Progenitor cell of endocrine pancreas (in vitro differentiated cells): Measurements from ENCODE around the gene PROCA1. TPM values are rescaled to one million over a fixed set of nuclear protein-coding genes. Genes with fewer than 3 reads are reported as not detected.

Source experiments
- DNase-seq: peaks from one replicate; pipeline ENCODE4 v3.0.0; 2021; ENCODE audit warnings: low spot score; ENCODE audit not compliant: unreplicated experiment
- H3K27ac Mint-ChIP-seq: 2 replicates; pipeline ENCODE4 v1.8.0; 2021; ENCODE audit warnings: mild to moderate bottlenecking, moderate library complexity, mixed read lengths
- H3K27me3 Mint-ChIP-seq: 2 replicates; pipeline ENCODE4 v1.8.0; 2021; ENCODE audit warnings: mixed read lengths
- H3K36me3 Mint-ChIP-seq: 2 replicates; pipeline ENCODE4 v1.8.0; 2022; ENCODE audit warnings: mixed read lengths; ENCODE audit not compliant: insufficient read depth
- H3K4me1 Mint-ChIP-seq: 2 replicates; pipeline ENCODE4 v1.8.0; 2021; ENCODE audit warnings: low read depth, mixed read lengths
- H3K4me3 Mint-ChIP-seq: 2 replicates; pipeline ENCODE4 v1.8.0; 2021; ENCODE audit warnings: low read depth, mild to moderate bottlenecking, moderate library complexity, mixed read lengths
- H3K9me3 Mint-ChIP-seq: 2 replicates; pipeline ENCODE4 v1.8.0; 2021; ENCODE audit warnings: low read depth, mixed read lengths
- total RNA-seq: library from RNA; stranded (reverse); gene quantifications from 2 replicates; pipeline ENCODE4 v1.2.1, GENCODE V29; 2021
- TF ChIP-seq, protein P1 (sequence below): fragments of 200-600 bp; sonication (generic); IDR thresholded peaks from one replicate; pipeline ENCODE4 v1.5.0; 2021; ENCODE audit warnings: antibody characterized with exemption, mild to moderate bottlenecking; ENCODE audit not compliant: unreplicated experiment

The PROCA1 gene
- total RNA-seq, 1 donor from 2014 or later = 16.3 TPM

DNA sequence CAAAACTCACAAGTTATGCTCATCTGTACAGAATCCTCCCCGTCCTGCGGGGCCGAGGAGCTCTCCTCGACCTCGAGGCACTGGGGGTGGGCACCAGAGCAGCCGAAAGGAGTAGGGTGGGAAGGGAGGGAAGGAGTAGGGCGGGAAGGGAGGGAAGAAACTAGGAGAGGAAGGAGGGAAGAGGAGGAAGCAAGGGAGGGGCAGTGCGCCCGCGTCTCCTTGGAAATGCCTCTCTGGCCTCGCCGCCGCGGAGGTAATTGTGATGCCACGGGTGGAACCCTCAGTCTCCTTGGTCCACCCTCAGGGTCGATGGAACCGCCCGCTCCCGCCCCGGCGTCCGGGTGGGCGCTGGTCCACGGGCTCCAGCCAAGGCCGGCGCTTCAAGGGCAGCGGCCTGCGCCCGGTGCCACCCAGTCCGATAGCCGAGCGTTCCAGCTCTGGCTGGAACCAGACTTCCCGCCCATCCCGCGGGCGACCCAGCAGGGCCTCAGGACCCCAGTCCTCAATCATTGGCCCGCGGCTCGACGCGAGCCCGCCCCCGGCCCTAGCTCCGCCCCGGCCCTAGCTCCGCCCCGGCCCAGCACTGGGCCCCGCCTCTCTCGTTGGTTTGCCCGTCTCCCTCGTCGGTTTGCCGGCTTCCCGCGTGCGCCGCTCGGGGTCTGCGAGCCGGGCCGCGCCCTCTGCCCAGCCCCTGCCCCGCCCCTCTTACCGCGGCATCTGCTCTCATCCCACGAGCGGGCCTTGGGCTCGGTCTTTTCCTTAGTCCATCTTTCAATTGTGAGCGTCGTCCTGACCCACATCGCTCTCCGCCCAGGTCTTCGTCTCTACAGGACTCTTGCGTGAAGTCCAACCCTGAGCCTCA is 596 bp downstream of the PROCA1 start:
- TF ChIP-seq, protein P1, sequence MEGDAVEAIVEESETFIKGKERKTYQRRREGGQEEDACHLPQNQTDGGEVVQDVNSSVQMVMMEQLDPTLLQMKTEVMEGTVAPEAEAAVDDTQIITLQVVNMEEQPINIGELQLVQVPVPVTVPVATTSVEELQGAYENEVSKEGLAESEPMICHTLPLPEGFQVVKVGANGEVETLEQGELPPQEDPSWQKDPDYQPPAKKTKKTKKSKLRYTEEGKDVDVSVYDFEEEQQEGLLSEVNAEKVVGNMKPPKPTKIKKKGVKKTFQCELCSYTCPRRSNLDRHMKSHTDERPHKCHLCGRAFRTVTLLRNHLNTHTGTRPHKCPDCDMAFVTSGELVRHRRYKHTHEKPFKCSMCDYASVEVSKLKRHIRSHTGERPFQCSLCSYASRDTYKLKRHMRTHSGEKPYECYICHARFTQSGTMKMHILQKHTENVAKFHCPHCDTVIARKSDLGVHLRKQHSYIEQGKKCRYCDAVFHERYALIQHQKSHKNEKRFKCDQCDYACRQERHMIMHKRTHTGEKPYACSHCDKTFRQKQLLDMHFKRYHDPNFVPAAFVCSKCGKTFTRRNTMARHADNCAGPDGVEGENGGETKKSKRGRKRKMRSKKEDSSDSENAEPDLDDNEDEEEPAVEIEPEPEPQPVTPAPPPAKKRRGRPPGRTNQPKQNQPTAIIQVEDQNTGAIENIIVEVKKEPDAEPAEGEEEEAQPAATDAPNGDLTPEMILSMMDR = no peak
- Mint-ChIP-seq H3K36me3 (peaks cover 20% of the 10 kb centered on the region), H3K27me3 (no peaks in the 10 kb centered on the region), H3K27ac (peak overlapping the region; percentile 100), H3K4me1 (peaks cover 16% of the 10 kb centered on the region), H3K9me3 (no peaks in the 10 kb centered on the region), H3K4me3 (peak overlapping the region; percentile 95)
- peak; percentile 96 for DNase-seq

DNA sequence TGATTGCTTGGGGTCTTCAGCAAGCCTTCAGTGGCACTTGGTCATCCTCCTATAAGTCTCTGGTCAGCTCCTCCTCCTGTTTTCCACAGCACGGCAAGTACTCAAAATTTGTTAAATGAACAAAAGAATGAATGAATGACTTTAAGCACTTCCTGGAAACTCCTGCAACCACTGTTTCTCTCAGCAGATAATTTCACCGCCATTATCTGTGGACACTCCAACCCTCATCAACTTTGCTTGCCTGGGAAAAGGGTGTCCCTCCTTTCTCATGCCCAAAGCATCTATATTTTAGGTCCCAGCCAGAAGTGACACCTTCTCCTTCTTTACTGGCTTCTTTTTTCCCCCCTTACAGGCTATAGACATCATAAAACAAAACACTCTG is 4.4 kb downstream of the PROCA1 start:
- DNase-seq = no peak
- Mint-ChIP-seq H3K27me3 (no peaks in the 10 kb centered on the region), H3K4me1 (peaks cover 10% of the 10 kb centered on the region), H3K36me3 (peaks cover 10% of the 10 kb centered on the region), H3K27ac (no peak overlapping the region), H3K9me3 (no peaks in the 10 kb centered on the region), H3K4me3 (no peak overlapping the region)
- TF ChIP-seq, protein P1 = no peak

DNA sequence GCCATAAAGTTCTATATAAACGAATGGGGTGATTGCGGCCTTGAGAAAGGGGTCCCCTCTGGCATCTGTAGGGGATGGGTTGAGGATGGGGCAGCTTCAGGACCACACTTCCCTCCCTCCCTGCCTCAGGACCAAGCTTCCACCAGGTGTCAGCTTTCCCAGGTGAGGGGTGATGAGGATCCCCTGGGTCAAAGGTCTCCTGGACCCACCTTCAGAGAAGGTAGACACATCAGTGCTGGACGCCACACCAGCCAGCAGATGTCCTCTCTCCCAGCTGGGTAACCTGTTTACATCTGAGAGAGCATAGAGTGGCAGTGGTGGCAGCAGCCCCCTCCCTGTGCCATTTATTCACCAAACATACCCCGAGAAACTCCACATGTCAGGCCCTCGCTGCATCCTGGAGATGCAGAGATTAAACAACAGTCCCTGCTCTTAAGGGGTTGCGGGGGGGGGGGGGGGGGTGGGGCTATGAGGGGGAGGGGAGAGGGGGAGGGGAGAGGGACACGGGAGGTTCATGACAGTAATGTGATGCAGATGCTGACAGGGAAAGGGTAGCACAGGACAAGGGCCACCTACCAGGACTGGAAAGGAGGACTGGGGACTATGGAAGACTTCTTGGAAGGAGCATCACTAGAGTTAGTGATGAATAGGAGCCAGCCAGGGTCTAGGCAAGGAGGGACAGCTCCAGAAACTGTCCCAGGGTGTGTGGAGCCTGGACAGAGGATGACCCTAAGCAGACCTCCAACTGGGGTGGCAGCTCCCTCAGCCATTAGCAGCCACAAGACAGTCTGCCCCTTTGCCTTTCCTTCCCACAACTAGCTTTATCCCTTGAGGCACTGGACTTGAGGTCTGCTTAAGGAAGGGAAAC is 5.0 kb downstream of the PROCA1 start:
- H3K4me3 Mint-ChIP-seq = no peak overlapping the region
- TF ChIP-seq, protein P1 = no peak
- DNase-seq = no peak
- no peaks in the 10 kb centered on the region for H3K9me3 Mint-ChIP-seq
- H3K36me3 Mint-ChIP-seq = peaks cover 12% of the 10 kb centered on the region
- H3K27me3 Mint-ChIP-seq = no peaks in the 10 kb centered on the region
- H3K27ac Mint-ChIP-seq = no peak overlapping the region
- H3K4me1 Mint-ChIP-seq = peaks cover 7% of the 10 kb centered on the region

DNA sequence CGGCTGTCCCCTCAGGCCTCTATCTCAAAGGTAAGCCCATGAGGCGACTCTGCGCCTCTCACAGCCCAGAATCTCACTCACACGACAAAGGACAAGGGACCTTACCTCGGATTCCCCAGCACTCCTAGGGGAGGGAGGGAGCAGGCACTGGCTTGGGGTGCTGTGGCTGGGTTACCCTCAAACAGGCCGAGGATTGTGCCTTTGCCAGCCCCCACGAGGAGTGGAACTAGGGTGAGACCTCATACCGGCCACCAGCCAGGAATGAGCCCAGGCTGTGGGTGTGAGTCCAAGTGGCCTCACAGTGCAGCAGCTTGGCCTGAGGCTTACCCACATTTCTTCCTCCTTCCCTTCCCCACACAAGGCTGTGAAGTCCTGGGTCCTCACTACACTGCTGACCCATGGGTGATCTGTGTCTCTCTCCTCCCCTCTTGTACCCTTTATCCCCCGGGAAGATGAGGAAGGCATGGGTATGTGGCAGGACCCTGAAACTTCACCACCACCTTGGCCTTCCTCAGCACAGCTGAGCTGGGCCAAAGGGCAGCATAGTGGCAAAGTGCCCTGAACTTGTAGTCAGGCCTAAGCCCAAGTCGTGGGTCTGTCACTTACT is 5.9 kb downstream of the PROCA1 start:
- no peak for DNase-seq
- no peaks in the 10 kb centered on the region for H3K27me3 Mint-ChIP-seq

More for the DNA sequence above, 5.9 kb downstream of the PROCA1 start:
- peaks cover 5% of the 10 kb centered on the region for H3K4me1 Mint-ChIP-seq
- H3K27ac Mint-ChIP-seq = peak overlapping the region; percentile 43
- TF ChIP-seq, protein P1 = no peak
- no peaks in the 10 kb centered on the region for H3K9me3 Mint-ChIP-seq
- no peak overlapping the region for H3K4me3 Mint-ChIP-seq
- peaks cover 17% of the 10 kb centered on the region for H3K36me3 Mint-ChIP-seq
